NCI-H2107 treated with DMSO at 0.1 percent for 48 hours (cell line): ENCODE data around the gene FAF2.
"Not testable (repeated sequence)": the region's sequence is repeated elsewhere in the genome, so short reads cannot be mapped to it uniquely, and the experiment has no call there.

Source experiments
- DNase-seq: peaks from one replicate; lab custom pipeline; 2025; ENCODE audit not compliant: unreplicated experiment; lab: John Stamatoyannopoulos, UW

The FAF2 gene, protein sequence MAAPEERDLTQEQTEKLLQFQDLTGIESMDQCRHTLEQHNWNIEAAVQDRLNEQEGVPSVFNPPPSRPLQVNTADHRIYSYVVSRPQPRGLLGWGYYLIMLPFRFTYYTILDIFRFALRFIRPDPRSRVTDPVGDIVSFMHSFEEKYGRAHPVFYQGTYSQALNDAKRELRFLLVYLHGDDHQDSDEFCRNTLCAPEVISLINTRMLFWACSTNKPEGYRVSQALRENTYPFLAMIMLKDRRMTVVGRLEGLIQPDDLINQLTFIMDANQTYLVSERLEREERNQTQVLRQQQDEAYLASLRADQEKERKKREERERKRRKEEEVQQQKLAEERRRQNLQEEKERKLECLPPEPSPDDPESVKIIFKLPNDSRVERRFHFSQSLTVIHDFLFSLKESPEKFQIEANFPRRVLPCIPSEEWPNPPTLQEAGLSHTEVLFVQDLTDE

DNA sequence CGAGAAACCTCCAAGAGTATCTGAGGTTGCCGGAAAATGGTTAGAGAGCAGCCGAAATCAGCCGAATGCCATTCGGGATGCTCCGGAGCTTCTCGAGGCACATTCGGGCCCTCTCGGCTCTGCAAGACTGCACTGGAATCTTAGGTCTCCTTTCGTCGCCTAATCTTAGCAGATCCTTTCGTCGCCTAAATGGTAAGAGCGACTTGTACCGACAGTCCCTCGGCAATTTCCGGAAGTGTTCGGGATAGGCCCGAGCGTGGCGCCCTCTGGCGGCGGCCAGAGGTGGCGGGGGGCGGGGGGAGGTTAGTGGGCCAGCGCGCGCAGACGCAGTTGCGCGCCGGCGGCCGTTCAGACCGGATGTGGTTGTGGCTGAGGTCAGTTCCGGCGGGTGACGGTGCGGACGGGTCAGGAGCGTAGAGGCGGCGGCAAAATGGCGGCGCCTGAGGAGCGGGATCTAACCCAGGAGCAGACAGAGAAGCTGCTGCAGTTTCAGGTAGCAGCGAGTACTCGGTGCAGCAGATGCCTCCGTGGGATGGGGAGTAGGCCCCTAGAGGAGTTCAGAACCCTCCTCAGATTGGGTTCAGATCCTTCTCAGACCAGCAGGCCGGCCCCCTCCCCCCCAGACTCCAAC is at the start of gene FAF2:
TSS of gene FAF2 (plus strand) at position 408 of the 631 bp plus-strand sequence. CDS start at position 431, 23 bp downstream.
- peak; percentile 85 for DNase-seq

DNA sequence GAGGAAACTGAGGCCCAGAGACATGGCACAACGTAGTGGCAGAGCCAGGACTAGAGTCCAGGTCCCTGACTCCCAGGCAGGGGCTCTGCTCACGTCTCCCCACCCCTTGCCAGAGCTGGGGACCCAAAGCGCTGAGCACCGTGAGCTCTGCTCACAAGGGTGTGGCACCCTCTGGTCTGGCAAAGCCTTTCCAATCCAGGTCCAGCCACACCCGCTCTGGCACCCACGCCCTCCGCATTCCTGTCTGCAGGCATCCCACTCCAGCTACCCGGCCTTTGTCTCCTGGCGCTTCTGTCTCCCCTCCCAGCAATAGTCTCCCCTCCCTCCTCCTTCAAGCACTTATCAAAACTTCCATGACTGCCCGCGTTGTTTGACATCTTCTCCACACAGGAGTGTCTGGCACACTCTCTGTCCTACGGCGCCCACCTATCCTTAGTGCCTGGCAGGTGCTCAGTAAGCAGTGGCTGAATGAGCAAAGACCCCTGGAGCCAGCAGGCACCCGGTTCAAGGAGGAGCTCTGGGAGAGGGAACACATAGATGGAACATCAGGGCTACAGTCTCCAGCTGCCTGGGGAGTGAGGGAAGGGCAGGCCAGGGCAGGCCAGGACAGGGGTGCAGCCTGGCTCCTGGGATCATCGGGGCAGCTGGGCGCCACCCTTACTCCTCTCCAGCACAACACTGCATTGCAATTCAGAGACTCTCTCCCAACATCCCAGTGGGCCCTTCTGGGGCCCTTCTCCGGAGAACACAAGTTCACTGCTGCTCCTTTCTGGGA is 47.6 kb upstream of the FAF2 start:
- no peak for DNase-seq

DNA sequence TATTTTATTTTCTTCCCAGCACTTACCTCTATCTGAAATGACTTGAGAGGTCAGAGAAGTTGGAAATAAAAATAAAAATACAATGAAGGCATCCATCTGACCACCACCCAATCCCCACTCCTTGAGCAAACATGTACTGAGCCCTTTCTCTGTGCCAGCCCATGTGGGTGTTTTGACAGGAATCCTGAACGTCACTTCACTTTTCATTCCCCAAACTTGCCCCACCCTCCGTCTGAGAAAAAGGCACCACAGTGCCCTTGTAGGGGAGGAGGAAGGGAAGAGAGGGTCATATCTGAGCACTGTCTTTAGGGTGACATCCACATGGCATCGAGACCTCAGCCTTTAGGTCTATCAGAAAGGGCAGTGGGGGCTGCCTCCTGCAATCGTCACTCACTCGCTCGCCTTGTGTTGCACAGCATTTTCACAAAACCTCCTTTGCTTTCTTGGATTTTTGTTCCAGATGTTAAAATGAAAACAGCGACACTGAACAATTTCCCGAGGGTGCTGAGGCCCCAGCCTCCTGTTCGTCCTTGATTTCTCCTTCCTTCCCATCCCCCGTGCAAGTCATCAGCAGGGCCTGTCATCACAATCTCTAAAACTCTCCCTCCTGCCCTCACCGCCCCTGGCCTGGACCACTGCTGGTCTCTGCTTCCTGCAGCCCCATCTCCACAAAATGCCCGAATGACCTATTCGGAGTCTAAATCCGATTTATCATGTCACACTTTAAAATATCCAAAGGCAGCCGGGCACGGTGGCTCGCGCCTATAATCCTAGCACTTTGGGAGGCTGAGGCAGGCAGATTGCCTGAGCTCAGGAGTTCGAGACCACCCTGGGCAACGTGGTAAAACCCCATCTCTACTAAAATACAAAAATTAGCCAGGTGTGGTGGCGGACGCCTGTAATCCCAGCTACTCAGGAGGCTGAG is 46.6 kb upstream of the FAF2 start:
- DNase-seq = no peak

DNA sequence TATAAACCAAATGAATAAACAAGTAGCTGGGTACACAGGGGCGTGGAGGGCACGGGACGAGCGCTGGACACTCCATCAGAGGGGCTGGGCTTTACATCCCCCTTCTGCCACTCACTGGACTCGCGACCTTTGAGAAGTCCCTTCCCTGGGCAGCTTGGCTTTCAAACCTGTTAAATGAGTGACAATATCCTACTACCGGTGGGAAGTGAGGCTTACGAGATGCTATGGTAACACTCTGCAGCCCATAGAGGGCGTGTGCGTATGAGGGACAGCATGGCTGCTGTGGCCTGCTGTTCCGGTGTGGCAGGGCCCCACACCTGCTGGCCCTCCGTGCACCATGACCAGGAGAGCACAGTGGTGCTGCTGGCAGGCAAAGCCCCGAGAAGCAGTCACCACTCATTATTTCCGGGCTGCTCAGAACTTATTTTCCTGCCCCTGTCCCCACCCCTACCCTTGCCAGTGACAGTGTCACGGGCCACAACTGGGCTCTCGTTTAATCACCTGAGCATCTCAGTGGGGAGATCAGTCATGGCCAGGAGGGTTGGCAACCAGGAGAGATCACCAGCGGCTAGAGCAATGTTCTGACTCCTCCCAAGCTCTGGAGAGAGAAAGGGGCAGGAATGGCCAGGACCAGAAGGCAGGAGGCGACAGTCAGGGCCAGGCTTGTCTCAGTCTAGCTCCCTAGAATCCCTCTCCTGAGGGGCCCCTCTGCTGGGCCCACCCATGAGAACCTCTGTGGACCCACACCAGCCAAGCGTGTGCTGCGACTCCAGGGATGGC is 42.3 kb upstream of the FAF2 start:
- no peak for DNase-seq

DNA sequence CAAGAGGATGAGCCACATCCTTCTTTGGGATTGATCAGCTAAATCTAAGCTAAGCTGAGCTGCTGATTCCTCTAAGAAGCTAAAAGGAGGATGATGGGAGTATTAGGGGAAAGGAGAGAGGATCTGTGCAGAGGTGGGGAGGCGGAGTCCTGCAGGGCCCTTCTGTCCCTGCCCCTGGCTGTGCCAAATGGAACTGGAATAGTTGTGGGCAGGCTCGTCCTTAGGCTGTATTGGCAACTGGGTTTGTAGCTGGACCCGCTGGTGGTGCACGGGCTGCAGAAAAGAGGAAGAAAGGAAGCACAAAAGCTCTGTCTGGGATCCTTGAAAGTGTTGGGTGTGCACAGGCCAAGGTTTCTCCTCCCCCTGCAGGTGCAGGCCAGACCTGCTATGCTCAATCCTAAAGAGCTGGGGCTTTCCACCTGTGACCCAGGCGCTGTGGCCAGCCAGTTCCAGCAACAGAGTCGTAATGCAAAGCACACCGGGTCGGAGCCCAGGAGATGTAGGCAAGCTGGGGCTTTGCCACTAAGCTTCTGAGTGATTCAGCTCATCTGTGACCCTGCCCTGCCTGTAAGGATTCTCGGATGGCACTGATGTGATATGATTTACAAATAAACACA is 41.6 kb upstream of the FAF2 start:
- no peak for DNase-seq

DNA sequence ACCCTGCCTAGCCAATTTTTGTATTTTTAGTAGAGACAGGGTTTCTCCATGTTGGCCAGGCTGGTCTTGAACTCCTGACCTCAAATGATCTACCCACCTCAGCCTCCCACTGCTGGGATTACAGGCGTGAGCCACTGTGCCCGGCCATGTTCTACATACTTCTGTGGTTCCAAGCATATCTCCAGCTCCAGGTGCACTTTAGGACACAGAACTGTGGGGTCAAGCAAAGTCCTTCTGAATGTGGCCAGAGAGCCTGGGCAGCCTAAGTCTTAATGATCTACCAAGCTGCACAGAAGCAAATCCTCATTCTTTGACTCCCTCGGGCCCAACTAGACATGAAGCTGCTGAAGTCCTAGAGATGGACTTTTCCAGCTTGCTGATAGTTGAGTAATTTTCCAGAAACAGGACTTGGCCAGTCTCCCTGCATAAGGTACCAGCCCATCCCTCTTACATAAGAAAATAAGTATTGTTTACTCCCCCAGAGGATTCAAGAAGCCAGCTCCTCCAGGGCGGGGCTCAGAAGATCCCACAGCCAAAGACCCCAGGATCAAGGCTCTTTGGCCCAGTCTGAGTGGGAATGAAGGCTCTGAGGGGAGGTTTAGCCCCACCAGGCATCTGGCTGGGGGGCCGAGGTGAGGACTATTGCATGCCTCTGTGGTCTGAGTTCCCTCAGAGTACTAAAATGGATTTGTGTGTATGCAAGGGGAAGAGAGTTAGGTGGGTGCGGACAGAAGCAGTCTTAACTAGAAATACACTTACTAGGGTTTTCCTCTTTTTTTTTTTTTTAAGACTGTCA is 40.5 kb upstream of the FAF2 start:
- DNase-seq = no peak

DNA sequence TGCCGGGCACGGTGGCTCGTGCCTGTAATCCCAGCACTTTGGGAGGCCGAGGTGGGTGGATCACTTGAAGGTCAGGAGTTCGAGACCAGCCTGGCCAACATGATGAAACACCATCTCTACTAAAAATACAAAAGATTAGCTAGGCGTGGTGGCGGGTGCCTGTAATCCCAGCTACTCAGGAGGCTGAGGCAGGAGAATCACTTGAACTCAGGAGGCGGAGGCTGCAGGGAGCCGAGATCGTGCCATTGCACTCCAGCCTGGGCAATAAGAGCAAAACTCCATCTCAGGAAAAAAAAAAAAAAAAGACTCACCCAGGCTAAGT is 40.0 kb upstream of the FAF2 start:
- DNase-seq = not testable (repeated sequence)

DNA sequence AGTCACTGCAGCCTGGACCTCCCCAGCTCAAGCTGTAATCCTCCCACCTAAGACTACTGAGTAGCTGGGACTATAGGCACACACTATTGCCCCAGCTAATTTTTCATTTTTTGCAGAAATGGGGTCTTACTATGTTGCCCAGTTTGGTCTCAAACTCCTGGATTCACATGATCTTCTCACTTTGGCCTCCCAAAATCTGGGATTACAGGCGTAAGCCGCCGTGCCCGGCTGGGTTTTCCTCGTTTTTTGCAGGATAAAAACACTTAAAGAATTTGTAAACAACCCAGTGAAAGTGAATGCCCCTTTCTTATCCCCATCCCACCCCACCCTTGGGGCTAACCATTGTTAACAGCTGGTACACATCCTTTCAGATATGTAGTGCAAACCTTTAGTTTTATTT is 39.6 kb upstream of the FAF2 start:
- DNase-seq = no peak

DNA sequence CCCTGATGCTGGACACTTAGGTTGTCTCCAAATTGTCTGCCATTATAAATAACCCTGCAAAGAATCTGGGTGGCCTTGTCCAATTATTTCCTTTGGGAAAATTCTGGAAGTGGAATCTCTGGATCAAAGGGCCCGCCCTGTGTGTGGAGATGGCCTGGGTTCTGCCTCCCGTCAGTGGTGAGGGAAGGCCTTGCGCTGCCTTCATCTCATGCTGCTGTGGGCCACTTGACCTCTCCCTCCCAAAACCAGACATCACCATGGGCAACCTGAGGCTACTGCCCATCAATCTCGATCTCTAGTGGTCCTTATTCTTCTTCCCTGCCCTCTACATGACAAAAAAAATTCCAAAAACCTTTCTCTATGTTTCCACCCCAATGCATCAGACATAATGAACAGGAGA is 38.4 kb upstream of the FAF2 start:
- DNase-seq = no peak

DNA sequence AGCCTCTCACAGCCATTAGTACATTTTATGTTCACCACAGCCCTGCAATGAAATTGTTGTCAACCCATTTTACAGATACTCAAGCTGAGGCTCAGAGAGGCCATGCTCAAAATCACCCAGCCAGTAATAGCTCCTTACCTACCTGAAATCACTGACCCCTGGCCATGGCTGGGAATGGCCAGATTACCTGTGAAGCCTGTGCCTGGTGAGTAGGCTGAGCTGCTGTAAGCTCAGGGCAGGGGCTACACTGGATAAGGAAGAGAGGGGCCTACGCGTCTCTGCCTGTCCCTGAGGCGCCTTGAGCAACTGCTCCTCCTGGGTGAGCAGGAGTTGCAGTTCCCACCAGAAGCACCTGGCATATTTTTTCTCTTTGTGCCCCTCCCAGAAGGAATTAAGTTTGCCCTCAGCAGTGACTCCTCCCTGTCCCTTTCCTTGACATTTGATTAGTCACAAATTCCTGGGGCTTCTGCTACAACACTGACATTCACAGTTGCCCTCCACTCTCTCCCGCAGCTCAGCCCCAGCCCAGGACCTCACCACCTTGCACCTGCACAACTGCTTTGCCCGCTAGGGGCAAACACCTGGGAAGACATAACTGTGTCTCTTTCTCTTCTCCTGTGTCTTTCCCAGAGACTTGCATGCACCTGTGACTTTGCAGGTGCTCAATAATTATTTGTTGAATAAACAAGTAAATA is 37.6 kb upstream of the FAF2 start:
- DNase-seq = no peak

DNA sequence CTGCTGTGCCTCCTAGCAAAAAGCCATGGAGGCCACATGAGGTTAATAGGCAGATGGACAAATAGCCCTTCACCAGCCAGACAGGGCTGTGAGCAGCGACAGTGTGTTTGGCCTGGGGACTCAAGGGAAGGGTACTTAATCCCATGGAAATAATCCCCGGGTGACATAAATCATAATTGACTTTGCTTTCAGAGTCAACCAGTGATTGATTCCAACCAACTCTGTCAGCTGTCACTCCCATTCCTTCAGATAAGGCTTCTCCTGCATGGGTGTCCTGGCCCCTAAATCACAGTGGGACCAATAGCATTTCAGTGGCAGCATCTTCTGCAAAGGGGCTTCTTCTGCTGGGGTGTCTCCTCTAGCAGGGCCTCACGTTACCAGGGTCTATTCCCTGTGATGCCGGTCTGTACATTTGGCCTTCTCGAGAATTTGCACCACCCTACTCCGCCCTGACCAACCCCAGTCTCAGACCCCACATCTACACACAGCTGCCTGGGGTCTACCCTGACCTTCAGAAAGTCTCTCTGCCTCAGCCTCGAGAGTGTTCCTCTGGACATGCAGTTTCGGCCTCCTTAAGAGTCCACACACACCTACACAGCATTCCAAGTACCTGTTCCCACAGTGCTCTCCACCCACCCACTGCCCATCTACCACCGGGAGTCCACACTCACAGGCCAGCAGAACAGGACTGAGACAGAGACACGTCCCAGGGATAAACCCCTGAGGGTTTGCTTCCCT is 35.5 kb upstream of the FAF2 start:
- no peak for DNase-seq

DNA sequence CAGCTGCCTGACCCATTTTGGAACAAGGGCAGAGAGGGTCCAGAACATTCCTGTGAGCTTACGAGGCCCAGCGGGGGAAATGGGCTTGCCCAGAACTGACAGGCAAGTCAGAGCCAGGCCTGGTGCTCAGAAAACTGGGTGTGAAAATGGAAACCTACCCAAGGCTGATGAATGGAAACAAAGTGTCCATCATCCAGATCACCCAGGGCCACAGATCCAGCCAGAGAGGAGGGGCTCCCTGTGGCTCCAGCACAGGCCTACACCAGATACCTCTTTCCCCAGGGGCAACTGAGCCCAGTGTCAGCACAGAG is 35.0 kb upstream of the FAF2 start:
- no peak for DNase-seq

DNA sequence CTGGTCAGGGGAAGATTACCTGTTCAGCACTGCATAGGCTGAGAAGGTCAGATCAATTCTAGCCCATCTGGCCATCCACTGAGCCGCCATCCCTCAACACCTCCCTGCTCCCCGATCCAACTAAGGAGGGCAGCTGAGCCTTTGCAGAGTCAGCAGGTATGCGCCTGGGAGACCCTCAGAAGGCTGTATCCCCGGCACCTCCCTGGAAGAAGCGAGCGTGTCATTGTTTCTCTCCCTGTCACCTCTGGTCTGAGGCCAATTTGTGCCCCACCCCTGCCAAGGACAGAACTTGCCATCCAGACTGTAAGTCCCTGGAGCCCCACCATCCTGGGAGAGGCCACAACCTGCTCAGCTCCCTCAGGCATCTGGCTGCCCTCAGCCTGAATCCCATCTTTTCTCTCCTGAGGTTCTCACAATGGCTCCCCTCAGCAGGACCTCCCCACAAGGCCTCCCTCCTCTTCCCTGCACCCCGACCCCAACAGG is 34.4 kb upstream of the FAF2 start:
- DNase-seq = no peak

DNA sequence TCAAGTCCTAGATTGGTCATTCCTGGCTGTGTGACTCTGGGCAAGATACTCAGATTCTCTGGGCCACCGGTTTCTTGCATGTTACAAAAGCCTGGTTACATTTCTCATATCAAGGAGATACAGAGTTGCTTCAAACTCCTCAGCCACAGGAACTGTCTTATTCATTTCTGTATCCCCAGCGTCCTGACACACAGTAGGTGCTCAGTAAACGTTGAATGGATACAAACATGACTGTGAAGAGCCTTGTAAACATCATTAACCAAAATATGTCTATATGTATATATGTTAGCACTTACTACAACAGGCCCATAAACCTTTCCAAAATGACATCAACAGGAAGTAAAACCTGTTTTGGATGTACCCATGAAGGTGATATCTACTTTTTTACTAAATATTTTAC is 33.5 kb upstream of the FAF2 start:
- no peak for DNase-seq

DNA sequence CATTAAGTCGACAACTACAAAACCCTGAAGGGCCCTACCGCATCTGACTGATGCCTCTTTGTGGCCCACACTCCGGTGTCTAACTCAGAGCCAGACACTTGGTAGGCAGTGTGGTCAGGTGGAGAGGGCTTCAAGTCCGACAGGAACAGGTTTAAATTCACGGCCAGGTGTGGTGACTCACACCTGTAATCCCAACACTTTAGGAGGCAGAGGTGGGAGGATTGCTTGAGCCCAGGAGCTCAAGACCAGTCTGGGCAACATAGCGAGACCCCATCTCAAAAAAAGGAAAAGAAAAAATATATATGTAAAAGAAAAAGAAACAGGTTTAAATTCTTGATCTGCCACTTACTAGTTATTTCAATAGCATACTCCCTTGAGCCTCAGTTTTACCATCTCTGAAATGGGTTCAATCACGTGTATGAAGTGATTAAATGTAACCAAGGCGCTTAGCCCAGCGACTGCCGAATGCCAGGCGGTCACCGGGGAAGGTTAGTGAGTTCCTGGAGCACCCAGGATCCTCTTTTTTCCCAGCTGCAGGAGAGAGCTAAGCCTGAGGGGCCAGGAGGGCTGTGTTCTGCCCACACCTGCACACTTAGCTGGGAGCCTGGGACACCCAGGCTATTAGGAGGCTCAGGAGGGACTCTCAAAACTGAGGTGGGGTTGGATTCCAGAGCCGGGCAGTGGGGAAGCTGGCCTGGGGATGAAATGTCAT is 32.8 kb upstream of the FAF2 start:
- DNase-seq = no peak

DNA sequence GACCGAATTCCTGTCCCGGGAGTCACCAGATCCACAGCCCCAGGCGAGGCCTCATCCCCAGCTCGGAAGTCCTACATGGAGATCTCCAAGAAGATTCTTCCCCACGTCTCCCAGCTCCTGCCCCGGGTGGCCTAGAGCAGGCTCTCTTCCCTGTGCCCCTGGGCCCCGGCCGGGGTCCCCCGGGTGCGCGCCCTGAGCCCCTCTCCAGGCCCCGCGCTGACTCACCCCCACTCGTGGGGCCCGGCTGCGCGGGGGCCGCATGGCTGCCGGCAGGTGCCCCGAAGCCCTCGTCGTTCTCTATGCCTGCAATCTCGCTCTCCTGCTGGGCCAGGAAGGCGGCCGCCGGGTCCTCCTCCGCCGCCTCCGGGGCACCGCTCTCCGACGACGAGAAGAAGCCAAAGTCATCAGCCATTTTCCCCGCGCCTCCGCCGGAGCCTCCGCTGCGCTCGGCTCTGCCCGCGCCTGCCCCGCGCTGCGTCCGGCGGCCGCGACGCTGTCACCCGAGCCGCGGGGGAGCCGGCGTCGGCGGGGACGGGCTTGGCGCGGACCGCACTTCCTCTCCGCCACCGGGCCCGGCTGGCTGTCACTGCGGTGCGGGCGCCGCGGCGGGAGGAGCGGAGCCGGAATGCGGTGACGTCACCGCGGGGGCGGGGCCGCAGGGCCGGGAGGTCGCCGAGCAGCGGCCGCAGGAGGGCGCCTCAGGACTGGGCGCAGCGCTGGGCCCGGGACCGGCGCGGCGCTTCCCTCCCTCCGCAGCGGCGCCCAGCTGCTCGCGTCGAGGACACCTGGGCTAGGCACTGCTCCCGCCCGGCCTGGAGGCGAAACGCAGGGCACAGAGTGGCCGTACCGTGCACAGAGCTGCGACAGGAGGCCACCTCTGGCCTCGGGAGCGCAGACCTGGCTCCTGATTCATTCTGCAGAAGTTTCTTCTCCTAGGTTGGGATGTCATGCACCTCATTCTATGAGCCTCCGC is 31.9 kb upstream of the FAF2 start, which contains the start of gene CLTB:
TSS of gene CLTB (minus strand) at position 588 of the 973 bp plus-strand sequence. CDS start at position 412, 176 bp downstream.
- DNase-seq = peak; percentile 20
